Fibroblast of gingiva (primary cell): ENCODE measurements around the gene MRTFA.

Experiments
- DNase-seq: peaks from one replicate; pipeline ENCODE4 v3.0.0-alpha.2; 2011; ENCODE audit warnings: low read depth

The MRTFA gene

GRCh38 chr22:40428796-40429195 is 207.7 kb downstream of the MRTFA start:
- no peak for DNase-seq

DNA sequence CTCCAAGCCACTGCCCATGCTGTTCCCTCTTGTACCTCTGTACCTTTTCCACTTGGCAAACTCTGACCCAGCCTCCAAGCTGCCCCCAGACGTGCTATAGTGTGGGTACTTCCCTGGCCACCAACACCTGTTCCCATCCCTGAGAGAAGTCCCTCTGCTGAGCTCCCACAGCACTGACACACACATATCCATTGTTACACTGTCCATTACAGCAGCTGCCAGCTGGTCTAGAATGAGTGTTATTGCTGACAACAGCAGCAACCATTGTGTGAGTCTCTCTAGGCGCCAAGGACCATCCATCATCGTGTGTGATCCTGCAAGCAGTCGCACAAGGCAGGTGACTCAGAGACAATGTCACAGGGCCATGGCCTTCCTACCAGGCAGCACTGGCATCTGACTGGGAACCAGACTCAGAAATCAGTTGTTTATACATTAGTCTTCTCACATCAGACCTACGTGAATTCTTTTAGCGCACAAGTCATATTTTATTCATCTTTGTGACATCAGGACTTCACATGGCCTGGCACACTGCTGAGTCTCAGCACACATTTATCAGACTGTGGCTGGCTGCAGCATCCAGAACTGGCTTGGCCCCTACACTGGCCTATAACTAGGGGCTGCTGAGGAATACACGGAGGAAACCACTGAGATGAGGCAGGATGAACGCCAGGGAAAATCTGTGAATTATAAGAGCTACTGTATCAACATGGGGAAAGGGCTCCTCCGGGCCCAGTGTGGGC is 209.8 kb downstream of the MRTFA start:
- DNase-seq: no peak

DNA sequence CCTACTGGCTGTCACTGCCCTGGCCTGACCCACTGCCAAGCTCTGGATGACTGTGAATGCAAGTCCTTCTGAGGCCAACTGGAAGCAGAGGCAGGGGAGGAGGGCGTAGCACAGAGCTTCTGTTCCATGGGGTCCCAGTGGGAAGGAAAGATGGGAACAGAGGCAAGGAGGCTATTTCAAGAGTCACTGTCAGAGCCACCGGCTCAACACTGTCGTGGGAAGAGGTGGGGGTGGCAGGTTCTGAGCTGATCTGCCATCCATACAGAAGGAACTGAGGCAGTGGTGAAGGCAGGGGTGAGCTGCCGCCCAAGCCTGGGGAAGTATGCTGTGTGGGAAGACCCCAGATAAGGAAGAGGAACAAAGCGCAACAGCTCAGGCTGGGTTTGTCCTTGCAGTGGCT is 211.4 kb downstream of the MRTFA start:
- DNase-seq: no peak

DNA sequence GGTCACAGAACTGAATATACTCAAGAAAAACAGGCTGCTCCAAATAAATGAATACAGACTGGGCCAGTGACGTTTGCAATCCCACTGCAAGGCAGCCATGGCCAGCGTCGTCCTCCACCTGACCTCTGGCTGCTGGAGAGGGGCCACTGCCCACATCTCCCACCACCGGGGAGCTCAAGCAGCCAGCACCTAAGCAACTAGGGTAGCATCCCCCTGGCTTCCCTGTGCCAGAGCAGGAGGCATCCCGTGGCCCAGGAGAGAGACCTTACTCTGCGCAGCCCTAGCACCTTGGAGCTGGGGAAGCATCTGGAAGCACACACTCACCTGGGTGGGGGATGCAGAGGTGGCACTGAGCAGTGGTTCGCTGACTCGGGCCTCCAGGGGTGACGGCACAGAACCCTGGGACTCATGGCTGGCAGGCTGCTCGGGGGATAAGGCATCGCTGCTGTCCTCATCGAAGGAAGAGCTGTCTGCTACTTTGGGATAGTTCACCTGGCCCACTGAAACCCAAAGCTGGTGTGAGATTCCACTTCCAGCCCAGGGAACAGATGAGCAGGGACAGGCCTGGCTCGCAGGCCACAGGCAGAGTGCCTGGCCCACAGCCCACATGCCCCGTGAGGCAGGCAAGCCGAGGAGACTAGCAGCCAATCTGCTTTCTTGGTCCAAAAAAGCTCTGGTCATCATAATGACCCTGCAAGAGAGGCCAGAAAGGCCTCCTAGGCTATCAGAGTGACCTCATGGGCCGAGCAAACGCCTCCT is 212.5 kb downstream of the MRTFA start:
- no peak for DNase-seq

DNA sequence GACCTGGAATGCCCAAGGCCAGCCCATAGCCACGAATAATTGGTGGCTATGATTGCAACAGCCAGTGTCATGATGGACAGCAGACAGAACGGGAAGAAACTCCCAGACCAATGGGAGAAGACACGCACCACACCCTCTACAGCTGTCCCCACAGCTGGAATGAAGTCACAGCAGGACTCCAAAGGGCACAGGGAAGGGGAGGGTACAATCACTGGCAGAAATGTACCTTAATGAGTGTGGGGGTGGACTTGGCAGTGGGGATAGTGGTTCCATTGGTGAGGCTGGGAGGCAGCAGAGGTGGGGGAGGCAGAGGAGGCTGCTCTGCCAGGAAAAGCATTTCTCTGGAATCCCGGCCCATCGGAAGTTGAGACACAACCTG is 213.2 kb downstream of the MRTFA start:
- no peak for DNase-seq

- DNase-seq: no peak
Measured at GRCh38 chr22:40422558-40423309, 213.8 kb downstream of the MRTFA start.

DNA sequence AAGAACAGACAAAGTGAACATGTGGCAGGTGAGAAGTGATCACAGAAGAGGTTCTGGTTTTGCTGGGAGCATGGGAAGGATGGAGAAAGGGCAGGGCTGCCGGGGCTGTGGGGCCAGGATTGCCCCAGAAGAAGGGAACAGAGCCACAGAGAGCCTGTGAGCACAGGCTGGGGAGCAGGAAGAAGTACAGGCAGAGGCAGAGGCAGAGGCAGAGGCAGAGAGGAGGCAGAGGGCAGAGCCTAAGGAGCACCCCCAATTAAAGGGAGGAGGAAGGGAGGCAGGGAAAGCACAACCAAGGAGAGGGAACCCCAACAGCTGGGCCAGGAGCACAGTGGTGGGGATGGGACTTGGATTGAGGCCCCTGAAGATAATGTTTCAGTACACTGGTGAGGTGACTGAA is 214.6 kb downstream of the MRTFA start:
- no peak for DNase-seq

GRCh38 chr22:40421082-40421350 is 215.5 kb downstream of the MRTFA start:
- DNase-seq: no peak

DNA sequence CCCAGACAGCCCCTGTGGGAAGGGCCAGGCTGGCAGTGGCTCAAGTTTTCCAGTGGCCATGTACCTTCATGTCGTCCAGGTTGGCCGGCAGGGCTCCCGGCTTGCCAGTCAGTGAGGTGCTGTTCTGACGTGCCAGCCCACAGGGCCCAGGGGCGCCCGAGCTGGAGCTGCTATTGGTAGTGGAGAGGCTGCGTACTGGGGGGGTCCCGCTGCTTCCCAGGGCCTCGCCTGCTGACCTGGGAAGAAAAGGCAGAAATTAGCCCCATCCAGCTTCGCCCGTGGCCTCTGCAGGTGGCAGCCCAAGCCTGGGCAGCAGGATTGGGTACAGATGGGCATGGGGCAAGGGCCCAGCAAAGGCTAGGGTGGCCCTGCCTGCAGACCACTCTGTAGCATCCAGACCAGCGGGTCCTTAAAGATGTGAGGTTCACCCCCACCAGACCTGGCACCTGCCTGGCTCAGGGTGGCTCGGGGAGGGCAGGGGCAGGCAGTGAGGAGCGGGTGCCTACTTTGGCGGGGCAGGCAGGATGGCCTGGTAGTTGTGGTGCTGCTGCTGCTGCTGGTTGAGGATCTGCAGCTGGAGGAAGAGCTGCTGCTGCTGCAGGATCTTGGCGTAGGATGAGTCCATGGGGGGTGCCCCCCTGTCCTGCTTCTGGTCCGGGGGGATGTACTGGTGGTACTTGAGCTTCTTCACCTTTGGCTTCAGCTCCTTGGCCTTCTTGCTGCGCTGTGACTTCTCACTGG is 216.0 kb downstream of the MRTFA start:
- DNase-seq: no peak

- DNase-seq: no peak
Measured at GRCh38 chr22:40419718-40420117, 216.8 kb downstream of the MRTFA start.

GRCh38 chr22:40418366-40419201 is 217.9 kb downstream of the MRTFA start:
- DNase-seq: no peak

DNA sequence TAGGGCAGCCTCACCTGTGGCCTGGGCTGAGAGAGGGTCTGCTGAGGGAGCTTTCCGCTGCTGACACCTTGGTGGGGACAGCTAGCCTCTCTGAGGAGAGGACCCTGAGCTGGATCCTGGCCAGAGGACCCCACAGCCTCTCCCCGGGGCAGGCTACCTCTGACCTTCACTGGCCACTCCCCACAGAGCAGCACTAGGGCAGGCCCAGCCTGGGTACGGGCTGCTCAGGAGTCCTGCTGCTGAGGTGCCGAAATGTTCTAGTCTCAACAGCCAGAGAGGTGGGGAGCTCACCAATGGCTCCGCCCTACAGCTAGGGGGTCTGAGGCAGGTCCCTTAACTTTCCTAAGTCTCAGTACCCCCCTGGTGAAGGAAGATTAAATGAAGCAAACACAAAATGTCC is 218.6 kb downstream of the MRTFA start:
- no peak for DNase-seq

DNA sequence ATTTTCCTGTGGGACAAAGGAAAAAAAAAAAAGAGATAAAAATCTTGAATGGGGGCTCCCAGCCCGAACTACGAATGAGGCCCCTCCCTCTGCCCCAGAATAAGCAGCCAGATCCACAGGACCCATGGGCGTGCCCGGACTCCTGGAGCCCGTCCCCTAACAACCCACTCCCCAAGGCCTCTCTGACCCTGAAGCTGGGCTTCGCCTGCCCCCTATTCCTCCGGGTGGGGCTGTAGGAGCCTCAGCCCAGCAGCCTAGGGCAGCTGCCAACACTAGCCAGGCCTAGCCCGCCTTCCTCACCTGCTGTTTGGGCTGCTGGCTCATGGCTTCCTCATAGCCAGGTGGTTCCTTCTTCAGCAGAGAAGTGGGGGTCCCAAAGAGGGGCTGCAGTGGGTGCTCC is 219.5 kb downstream of the MRTFA start:
- DNase-seq: no peak

DNA sequence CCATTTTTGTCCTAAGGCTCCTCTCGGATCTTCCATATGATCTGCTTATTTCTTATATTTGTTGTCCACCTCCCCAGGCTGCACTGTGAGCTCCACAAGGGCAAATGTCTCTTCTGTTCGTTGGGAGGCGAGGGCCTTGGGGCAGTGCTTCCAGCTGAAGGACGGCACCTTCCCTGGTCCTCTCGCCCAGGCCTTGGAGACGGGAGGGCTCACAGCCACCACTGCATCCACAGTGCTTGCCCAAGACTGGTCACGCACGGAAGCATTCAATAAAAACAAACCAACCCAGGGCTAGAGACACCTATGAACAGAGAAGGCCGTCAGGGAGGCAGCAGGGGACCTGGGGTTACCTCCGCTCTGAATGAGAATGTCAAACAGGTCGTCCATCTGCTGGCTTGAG is 219.9 kb downstream of the MRTFA start:
- DNase-seq: no peak

- DNase-seq: no peak
Measured at GRCh38 chr22:40416267-40416570, 220.3 kb downstream of the MRTFA start.

GRCh38 chr22:40415531-40416266 is 220.8 kb downstream of the MRTFA start:
- no peak for DNase-seq

DNA sequence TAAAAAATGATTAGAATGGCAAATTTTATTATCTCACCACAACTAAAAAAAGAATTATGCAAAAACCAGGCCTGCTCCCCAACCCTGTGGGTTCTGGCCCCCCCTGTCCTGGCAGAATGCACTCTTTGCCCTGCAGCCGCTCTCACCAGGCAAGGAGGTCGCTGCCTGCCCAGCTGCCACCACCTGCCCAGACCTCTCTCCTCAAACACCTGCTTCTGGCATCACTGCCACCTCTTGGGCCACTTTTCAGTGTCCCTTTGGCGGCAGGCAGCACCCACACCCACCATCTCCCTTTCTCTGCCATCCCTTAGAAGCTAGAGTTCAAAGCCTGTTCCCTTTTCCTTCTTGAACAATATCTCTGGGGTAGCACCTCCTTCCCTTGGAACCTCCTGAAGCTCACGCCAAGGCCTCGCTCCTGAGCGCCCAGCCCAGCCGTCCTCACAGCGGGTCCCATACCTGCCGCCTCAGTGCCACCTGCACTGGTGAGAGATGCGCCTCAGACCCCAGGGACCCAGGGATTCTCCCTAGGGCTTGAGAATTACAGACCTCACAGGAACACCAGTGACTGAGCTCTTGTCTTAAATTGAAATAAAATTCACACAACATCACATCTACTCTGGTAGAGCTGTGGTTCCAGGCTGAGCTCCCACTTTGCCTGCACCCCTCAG is 221.5 kb downstream of the MRTFA start:
- no peak for DNase-seq

DNA sequence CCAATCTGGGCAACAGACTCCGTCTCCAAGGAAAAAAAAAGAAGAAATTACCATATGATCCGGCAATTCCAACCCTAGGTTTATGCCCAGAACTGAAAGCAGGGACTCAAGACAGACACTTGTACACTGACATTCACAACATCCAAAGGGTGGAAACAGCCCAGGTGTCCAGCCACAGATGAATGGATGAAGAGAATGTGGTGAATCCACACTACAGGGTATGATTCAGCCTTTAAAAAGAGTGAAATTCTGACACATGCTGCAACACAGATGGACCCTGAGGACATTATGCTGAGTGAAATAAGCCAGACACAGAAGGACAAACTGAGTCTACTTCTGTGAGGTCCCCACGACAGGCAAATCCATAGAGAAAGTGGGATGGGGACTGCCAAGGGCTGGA is 222.2 kb downstream of the MRTFA start:
- no peak for DNase-seq

DNA sequence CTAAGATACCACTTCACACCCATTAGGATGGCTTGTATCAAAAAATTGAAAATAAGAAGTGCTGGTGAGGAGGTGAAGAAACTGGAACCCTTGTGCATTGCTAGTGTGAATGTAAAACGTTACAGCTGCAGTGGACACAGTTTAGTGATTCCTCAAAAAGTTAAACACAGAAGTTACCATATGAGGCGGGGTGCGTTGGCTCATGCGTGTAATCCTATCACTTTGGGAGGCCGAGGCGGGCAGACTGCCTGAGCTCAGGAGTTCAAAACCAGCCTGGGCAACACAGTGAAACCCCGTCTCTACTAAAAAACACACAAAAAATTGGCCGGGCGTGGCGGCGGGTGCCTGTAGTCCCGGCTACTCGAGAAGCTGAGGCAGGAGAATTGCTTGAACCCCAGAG is 222.6 kb downstream of the MRTFA start:
- DNase-seq: no peak

GRCh38 chr22:40412441-40412840 is 224.1 kb downstream of the MRTFA start:
- no peak for DNase-seq

GRCh38 chr22:40411506-40411861 is 225.0 kb downstream of the MRTFA start:
- no peak for DNase-seq
